HepG2 (cell line): ENCODE results near the gene CCDC197. TPM values are rescaled to one million over a fixed set of nuclear protein-coding genes. Genes with fewer than 3 reads are reported as not detected.

Experiments
- ARID4A ChIP-seq: sonication (generic); formaldehyde crosslinking; IDR thresholded peaks from 2 replicates; pipeline ENCODE4 v1.5.0; 2020; ENCODE audit warnings: mild to moderate bottlenecking, missing genetic modification reagents, borderline replicate concordance
- GLI4 ChIP-seq: sonication (generic); formaldehyde crosslinking; IDR thresholded peaks from 2 replicates; pipeline ENCODE4 v1.5.1; 2020; ENCODE audit warnings: missing genetic modification reagents, mild to moderate bottlenecking, moderate library complexity, borderline replicate concordance
- SIX1 ChIP-seq: sonication (generic); formaldehyde crosslinking; IDR thresholded peaks from 2 replicates; pipeline ENCODE4 v1.4.0; 2020; ENCODE audit warnings: missing genetic modification reagents, borderline replicate concordance
- TBL1XR1 ChIP-seq: fragments of 150-350 bp; IDR thresholded peaks from 2 replicates; pipeline ENCODE4 v1.6.1; 2014; ENCODE audit warnings: borderline replicate concordance, low read length; ENCODE audit not compliant: partially characterized antibody
- TCF12 ChIP-seq, 2 experiments: fragments of 450-650 bp in 1 of 2; sonication (generic) in 1 of 2; formaldehyde crosslinking in 1 of 2; IDR thresholded peaks; 2 replicates each; pipeline versions ENCODE4 v1.6.1 to v1.8.0; 2017 to 2022; ENCODE audit warnings: antibody characterized with exemption in 1 of 2, mild to moderate bottlenecking in 1 of 2, missing genetic modification reagents in 1 of 2, moderate library complexity in 1 of 2
- UBTF ChIP-seq: sonication (generic); formaldehyde crosslinking; IDR thresholded peaks from 2 replicates; pipeline ENCODE4 v1.4.0; 2020; ENCODE audit warnings: mild to moderate bottlenecking, missing genetic modification reagents
- ZNF160 ChIP-seq: sonication (generic); formaldehyde crosslinking; IDR thresholded peaks from 2 replicates; pipeline ENCODE4 v1.8.0; 2022; ENCODE audit warnings: mild to moderate bottlenecking, inconsistent platforms, missing genetic modification reagents
- ZNF225 ChIP-seq: sonication (generic); formaldehyde crosslinking; IDR thresholded peaks from 2 replicates; pipeline ENCODE4 v1.4.0; 2020; ENCODE audit warnings: mild to moderate bottlenecking, missing genetic modification reagents
- ZNF281 ChIP-seq: sonication (generic); formaldehyde crosslinking; IDR thresholded peaks from 2 replicates; pipeline ENCODE4 v1.4.0; 2020; ENCODE audit warnings: missing genetic modification reagents, borderline replicate concordance
- ZNF441 ChIP-seq: sonication (generic); formaldehyde crosslinking; IDR thresholded peaks from 2 replicates; pipeline ENCODE4 v1.7.0; 2021; ENCODE audit warnings: missing genetic modification reagents, borderline replicate concordance
- ZNF781 ChIP-seq: sonication (generic); formaldehyde crosslinking; IDR thresholded peaks from 2 replicates; pipeline ENCODE4 v1.5.1; 2020; ENCODE audit warnings: borderline replicate concordance, mild to moderate bottlenecking, missing genetic modification reagents; ENCODE audit errors: not compliant biosample characterization
- polyA plus RNA-seq, 8 experiments: library from polyadenylated mRNA; depleted of rRNA in 3 of 8; stranded (reverse) in 7 of 8; unstranded in 1 of 8; fragments of >200 nt; fragmentation: Illumina TruSeq in 4 of 8; extraction: Trizol in 4 of 8; gene quantifications; 2 replicates each; pipeline versions ENCODE4 v1.2.1 to v1.2.3, GENCODE V29; 2011 to 2016; ENCODE audit warnings: low read depth in 4 of 8, missing spikeins in 1 of 8, mixed read lengths in 1 of 8; ENCODE audit not compliant: insufficient read depth in 1 of 8
- total RNA-seq, 5 experiments: library from RNA; depleted of rRNA; stranded (reverse); fragments of >200 nt; fragmentation: Illumina TruSeq; extraction: Trizol; gene quantifications; 2 replicates each; pipeline ENCODE4 v1.2.3, GENCODE V29; 2016; ENCODE audit warnings: low read depth in 1 of 5

CCDC197 gene
- total and polyA plus RNA-seq, 2 of the 13 experiments (the other 11 are each of a cell fraction or from before 2014, with no cell fraction given) = 0.11 to 0.13 TPM

GRCh38 chr14:93959239-93960107 lies 37.6 kb upstream of the CCDC197 start (continued):
- TF ChIP-seq ZNF781 (CRISPR knock-in tag) (peak; percentile 60), ZNF441 (CRISPR knock-in tag) (no peak), ARID4A (CRISPR knock-in tag) (peak; percentile 75; the same call in 1 of the 2 replicates), TCF12 (IDR thresholded peaks at IDR 0.05) (no peak), TCF12 (CRISPR knock-in tag; IDR thresholded peaks at IDR 0.05) (peak; percentile 70; the same call in 1 of the 2 replicates), SIX1 (CRISPR knock-in tag) (peak; percentile 61; the same call in 1 of the 2 replicates), TBL1XR1 (peak; percentile 76), ZNF160 (peak; percentile 69; the same call in 1 of the 2 replicates), GLI4 (no peak), UBTF (peak; percentile 83; the same call in 1 of the 2 replicates), ZNF225 (CRISPR knock-in tag) (no peak), ZNF281 (CRISPR knock-in tag) (peak; percentile 33; the same call in 1 of the 2 replicates)
